ENCODE data around the gene MGAT2.
A peak's percentile ranks its signal among the peaks of the same experiment; 100 is the strongest.
"Not testable (repeated sequence)": the region's sequence is repeated elsewhere in the genome, so short reads cannot be mapped to it uniquely, and the experiment has no call there.

Gene MGAT2

DNA sequence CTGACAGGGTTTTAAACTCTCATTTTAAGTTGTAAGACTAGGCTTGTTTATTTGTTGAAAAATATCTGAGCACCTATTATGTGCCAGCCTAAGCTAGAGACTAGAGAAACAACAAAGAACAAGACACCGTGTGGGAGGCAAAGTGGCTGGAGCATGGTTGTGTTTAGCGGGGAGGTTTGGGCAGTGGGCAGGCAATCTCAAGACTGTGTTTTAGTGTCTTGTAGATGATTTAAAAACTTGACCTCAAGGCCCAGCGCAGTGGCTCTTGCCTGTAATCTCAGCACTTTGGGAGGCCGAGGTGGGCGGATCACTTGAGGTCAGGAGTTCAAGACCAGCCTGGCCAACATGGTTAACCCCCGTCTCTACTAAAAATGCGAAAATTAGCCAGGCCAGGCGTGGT lies 7.9 kb upstream of the MGAT2 start:
- no peak for DNase-seq

DNA sequence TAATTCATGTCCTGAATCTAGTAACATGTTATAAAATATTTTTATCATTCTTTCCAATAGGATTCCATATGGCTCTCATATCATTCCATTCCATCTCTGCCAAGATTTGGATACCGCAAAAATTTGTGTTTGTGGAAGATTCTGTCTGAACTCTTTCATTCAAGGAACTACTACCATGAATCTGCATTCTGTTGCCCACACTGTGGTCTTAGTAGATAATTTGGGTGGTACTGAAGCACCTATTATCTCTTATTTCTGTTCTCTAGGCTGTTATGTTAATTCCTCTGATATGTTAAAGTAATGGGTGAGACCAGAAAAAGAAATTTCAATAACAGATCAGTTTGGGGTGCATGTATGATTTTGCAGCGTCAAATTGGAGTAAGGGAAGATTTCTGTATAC lies 6.4 kb upstream of the MGAT2 start:
- peak; percentile 81 for DNase-seq

DNA sequence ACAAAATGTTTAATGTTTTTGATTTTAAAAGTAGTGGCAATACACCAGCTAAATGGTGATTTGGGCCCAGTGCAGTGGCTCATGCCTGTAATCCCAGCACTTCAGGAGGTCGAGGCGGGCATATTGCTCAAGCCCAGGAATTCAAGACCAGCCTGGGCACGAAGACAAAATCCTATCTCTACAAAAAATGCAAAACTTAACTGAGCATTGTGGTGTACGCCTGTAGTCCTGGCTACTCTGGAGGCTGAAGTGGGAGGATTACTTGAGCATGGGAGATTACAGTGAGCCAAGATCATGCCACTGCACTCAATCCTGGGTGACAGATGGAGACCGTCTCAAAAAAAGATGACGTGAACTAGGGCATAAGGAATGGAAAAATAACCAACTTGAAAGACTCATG lies 4.8 kb upstream of the MGAT2 start:
- DNase-seq, result peak; percentile 67

DNA sequence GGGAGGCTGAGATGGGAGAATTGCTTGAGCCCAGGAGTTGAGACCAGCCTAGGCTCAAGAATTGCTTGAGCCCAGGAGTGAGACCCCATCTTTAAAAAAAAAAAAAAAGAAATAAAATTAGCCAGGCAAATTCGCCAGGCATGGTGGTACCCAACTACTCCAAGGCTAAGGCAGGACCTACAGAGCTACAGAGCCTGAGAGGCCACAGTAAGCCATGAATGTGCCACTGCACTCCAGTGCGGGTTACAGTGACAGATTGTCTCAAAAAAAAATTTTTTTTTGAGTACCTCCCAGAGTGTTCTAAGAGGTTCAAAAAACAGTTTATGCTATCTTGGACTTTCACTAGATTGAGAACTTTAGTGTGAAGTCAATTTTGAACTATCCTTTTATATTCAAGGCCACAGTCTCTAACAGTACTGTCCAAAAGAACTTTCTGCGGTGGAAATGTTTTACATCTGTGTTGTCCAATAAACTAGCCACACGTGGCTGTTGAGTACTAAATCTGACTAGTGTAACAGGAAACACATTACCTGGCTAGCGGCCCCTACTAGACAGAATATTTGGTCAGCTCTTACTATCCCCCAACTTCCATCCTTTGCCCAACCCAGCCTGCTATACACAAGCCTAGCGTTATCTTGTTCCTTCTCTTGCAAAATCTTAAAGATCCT lies 2.6 kb upstream of the MGAT2 start:
- no peak for DNase-seq

DNA sequence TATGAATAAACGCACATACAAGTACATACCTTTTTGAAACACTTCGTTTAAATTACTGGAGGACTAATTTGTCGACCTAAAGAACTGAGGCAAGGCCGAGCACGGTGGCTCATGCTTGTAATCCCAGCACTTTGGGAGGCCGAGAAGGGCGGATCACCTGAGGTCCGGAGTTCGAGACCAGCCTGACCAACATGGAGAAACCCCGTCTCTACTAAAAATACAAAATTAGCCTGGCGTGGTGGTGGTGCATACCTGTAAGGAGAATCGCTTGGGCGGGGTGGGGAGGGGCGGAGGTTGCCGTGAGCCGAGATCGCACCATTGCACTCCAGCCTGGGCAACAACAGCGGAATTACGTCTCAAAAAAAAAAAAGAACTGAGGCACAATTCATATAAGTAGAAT lies 1.3 kb upstream of the MGAT2 start:
- DNase-seq, result not testable (repeated sequence)

DNA sequence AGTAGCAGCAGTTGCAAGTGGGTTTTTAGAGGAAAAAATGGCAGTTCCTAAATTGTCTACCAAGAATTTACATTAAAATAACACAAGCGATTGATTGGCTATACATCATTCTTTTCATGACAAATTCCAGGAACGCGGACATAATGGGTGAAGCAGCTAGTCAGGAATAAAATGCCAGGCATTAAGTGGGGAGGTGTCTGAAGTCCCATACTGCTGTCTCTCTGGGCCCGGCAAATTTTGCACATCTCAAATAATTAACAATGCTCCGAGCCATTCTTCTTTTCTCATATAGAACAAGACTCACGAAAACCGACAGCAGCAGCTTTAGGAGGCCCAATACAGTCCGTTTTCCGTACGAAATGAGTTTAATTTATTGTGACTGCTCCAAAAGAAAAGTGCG lies 869 bp upstream of the MGAT2 start:
- DNase-seq, result no peak

DNA sequence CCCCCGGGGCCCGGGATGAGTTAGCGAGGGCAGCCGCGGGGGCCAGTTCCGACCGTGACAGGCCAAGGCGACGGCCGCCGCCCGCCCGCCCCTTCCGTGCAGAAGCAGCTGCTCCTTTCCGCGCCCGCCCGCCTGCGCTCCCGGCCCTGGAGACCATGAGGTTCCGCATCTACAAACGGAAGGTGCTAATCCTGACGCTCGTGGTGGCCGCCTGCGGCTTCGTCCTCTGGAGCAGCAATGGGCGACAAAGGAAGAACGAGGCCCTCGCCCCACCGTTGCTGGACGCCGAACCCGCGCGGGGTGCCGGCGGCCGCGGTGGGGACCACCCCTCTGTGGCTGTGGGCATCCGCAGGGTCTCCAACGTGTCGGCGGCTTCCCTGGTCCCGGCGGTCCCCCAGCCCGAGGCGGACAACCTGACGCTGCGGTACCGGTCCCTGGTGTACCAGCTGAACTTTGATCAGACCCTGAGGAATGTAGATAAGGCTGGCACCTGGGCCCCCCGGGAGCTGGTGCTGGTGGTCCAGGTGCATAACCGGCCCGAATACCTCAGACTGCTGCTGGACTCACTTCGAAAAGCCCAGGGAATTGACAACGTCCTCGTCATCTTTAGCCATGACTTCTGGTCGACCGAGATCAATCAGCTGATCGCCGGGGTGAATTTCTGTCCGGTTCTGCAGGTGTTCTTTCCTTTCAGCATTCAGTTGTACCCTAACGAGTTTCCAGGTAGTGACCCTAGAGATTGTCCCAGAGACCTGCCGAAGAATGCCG lies 699 bp downstream of the MGAT2 start:
- DNase-seq, result peak; percentile 76

DNA sequence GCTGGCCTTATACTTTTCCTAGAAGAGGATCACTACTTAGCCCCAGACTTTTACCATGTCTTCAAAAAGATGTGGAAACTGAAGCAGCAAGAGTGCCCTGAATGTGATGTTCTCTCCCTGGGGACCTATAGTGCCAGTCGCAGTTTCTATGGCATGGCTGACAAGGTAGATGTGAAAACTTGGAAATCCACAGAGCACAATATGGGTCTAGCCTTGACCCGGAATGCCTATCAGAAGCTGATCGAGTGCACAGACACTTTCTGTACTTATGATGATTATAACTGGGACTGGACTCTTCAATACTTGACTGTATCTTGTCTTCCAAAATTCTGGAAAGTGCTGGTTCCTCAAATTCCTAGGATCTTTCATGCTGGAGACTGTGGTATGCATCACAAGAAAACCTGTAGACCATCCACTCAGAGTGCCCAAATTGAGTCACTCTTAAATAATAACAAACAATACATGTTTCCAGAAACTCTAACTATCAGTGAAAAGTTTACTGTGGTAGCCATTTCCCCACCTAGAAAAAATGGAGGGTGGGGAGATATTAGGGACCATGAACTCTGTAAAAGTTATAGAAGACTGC lies 1.5 kb downstream of the MGAT2 start:
- no peak for DNase-seq

DNA sequence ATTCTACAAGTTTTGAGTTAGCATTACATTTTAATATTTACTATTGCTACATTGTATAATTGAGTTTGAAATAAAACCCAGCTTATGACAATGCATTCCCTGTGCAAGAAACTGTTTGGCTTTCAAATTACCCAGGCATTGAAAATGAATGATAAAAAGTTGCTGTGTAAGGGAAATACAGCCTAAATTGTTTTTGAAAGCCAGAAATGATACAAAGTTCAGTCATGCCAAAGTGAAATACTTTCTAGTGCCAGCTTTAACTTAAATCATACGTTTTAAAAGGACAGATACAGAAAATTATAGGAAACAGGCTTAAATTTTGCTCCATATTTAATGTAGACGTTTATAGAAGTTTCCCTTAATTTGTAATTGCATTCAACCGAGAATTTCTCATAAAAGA lies 2.8 kb downstream of the MGAT2 start:
- DNase-seq, result no peak

DNA sequence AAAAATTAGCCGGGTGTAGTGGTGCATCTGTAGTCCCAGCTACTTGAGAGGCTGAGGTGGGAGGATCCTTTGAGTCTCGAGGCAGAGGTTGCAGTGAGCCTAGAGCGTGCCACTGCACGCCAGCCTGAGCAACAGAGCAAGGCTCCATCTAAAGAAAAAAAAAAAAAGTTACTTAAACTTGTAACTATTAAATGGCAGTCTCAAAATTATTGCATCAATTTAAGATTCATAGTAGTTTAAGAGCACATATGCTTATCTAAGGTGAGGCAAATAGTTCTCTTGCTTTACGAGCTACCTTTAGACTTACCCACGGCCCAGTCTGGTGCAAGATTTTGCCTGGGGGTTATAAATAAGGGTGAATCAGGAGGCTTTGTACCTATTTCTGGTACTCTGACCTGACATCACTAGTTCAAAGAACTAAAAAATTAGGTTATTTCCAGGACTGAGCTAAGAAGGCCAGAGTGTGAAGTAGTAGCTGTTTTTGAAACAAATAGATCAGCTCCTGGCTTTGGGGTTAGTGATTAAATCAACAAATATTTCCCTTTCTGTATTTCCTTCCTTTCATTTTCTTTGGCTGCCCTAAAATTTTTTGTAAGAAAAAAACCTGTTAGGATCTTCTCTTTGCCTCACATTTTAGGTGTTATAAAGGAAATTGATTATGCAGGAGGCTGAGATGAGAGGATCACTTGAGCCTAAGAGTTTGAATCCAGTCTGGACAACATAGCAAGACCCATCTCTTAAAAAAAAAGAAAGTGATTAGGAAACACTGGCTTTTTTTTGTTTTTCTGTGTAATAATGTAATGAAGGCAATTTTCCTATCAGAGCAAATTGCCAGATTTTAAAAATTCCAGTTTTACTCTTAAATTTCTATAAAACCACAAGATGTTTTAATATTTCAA lies 3.6 kb downstream of the MGAT2 start:
- no peak for DNase-seq

DNA sequence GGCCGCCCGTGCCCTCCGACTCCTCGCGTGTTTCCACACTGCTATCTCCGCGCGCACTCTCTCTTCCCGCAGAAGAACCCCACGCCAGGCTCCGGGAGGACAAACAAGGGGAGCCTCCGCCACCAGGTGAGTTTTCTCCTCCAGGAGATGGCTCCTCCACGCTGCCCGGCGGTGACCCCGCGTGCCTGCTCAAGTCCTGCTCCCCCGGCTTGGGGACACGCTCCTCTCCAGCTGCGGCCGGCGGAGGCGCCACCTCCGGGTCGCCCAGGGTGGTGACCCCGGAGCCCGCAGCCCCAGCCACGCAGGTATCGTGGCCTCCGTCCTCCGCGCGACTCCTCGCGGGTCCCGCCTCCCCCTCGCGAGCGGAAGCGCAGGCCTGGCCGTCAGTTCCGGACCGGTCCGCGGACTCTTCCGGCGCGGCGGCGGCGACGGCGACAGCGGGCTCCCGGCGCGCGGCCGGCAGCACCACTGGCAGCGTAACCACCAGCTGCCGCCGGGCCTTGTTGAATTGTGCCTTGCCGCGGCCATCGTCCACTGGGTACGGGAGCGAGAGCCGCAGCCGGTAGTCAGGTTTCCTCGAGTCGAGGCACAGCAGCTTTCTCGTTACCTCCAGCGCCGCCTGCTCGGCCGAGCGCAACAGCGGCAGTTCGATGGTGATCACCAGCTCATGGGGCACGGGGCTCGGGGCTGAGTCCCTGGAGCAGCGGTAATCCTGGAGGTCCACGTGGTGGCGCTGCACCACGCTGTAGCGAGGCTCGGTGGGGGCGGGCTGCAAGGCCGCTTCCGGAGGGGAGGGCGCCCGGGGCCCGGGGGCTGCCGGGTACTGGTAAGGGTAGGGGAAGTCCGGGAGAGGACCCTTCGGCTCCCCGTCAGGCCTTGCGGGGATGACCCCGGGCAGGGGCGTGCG lies 13.3 kb downstream of the MGAT2 start:
- peak; percentile 97 for DNase-seq

DNA sequence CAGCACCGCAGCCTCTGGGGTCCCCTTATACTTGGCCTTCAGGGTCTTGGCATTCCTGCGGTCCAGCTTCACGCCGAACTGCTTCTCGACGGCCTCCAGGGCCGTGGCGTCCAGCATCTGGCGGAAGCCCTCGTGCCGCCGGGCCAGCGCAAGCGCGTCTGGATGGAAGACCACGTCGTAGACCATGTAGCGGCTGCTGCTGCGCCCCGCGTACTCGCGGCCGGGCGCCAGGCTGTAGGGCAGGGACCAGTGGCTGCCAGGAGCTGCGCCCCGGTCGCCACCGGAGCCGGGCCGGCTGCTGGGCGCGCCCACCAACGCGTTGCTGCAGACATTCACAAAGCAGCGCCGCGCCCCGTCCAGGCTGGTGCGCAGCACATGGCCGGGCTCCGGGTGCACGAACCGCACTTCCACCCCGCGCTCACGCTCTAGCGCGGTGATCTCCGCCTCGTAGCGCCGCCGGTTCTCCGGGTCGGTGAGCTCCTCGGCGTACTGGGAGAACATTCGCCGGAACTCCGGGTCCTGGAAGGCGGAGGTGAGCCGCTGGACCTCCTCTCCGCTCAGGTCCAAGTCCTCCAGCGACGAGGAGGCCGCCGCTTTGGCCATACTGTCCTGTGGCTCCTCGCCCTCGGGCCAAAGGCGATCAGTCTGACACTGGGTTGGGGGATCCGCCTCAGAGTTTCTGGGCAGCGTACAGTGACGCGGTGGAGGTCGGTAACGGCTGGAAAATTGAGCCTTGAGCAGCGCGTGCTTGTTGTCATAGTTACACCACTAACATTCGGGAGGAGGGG lies 14.1 kb downstream of the MGAT2 start, which contains the start of gene DNAAF2:
Gene DNAAF2 (minus strand): TSS at position 698 of the 788 bp plus-strand sequence. CDS start 95 bp downstream, at position 603.
- DNase-seq, result peak; percentile 85

DNA sequence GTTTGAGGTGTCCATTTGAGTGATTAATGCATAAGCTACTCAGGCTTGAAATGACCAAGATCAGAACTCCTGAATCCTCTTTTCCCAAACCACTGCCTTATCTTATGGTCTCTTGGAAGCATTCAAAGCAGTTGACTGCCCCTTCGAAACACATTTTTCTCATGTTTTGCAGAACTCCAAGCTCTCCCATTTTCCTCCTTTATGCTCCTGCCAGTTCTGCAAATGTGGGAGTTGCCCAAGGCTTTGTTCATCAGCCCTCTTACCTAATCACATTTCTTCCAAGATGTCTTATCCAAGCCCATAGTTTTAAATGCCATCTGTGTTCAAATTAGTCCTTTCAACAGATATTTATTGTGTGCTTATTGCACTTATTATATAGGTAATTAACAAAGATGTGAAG lies 16.3 kb downstream of the MGAT2 start:
- no peak for DNase-seq

DNA sequence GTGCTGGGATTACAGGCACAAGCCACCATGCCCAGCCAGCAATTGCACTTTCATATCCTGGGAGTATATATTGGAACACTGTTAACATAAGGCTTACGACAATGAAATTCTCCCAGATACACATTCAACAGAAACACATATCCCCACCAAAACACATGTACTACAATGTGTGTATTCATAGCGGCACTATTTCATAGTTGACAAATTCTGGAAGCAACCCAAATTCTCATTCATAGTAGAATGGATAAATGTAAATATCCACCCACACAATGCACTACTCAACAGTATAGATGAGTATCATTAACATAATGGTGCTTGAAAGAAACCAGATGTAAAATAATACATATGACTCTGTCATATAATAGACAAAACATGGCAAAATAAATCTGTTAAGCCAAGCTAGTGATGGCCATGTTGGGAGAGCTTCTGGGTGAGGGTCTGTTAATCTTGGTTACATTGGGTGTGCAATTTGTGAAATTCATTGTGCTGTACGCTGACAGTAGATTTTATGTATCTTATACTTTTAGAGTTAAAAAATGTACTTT lies 17.0 kb downstream of the MGAT2 start:
- DNase-seq, result no peak

DNA sequence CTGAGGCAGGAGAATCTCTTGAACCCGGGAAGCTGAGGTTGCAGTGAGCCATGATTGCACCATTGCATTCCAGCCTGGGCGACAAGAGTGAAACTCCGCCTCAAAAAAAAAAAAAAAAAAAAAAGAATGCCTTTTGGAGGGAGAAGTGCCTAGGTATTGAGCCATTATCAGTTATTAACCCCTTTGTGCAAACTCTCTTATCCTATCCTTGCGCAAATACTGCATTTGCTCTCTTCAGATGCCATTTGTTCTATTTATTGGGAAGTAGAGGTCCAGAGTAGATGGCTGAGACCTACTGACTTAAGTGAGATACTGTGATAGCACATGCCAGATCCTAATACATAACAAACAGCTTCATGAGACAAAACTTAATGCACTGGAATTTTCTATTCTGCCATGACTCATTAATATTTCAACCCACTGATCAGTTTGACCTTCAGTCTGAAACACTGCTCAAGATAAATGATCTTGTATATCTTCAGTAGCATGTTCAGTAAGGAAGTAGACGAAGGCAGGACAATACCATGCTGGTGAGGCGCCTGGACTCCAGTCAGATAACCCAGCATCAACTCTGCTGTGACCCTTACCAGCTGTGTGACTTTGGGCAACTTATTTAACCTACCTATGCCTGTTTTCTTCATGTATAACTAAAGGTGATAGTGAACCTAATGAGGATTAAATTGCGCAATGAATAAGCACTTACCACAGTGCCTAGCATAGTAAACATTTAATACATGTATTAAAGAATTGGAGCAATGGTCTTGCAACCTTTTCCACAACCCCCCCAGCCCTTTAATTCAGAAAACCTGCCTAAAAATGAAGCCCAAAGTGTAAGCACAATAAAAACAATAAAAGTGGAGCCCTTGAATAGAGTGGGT lies 20.2 kb downstream of the MGAT2 start:
- DNase-seq, result no peak

DNA sequence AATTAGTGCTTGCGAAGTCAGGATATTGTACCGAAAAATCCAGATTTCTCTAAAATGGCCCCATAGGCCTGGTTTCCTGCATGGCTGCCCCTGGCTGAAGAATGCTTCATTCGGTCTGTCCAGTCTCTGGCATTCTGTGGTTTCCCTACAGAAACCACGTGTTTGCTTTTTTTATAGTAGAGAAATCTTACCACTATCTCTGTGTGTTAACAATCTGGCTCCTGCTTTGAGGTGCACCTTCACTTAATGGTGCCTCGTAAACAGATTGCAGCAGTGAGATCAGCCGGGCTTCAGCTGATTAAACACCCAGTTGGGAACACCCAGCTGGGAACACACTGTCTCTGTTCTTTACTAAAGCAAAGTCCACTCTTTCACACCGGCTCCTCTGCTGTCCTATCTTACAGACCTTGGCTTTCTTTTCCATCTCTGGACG lies 21.1 kb downstream of the MGAT2 start:
- no peak for DNase-seq

DNA sequence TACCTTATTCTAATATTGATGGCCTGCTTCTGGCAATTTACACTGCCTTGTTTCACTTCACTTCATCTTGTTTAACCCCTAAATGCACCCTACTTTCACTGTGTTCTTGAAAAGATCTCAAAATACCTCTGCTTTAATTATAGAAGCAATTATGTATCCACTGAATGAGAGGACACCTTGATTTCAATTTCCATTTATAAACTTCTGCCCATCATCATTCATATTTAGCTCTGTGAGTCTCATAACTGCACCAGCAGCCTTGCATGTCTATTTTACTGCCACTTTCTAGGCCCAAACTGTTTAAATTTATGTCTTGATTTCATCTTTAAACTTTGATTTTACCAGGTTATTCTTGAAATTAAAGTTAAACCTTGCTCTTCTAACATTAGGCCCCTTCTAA lies 21.6 kb downstream of the MGAT2 start:
- DNase-seq, result no peak

DNA sequence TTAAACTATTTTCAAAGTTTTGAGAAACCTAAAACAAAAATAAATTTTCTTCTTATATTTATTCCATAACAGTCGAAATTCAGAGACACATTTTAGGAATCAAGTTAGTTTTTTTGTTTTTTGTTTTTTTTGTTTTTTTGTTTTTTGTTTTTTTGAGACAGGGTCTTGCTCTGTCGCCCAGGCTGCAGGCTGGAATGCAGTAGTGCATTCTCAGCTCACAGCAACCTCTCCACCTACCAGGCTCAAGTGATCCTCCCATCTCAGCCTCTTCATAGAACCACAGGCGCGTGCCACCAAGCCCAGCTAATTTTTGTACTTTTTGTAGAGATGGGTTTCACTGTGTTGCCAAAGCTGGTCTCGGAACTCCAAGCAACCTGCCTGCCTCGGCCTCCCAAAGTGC lies 32.9 kb downstream of the MGAT2 start:
- DNase-seq, result no peak

DNA sequence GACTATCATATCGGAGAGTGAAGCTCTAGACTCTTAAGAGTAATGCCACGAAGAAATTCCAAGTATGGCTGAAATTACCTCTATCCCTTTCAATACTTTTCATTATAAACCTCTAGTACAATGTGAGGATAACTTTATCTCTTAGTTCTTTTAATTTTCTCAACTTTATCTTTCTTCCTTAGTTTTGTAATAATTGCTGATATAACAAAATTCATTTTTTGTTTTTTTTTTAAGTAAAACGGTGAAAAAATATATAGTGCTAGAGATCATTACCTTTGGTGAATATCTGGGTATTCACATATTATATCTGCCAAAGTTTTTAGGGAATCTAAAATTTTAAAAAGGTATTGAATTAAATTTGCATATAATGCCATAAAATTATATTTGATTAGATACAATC lies 33.9 kb downstream of the MGAT2 start:
- DNase-seq, result no peak

DNA sequence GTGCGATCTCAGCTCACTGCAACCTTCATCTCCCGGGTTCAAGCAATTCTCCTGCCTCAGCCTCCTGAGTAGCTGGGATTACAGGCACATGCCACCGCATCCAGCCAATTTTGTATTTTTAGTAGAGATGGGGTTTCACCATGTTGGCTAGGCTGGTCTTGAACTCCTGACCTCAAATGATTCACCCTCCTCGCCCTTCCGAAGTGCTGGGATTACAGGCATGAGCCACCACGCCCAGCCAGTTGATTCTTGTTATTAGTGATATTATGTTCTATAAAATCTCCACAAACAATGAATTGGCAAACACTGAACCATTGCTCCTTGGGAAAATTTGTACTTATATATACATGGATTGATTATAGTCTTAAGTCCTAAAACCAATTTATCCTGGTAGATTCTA lies 36.9 kb downstream of the MGAT2 start:
- not testable (repeated sequence) for DNase-seq
